K562 (cell line): ENCODE data around the gene SRF. TPM values are rescaled to one million over a fixed set of nuclear protein-coding genes. Genes with fewer than 3 reads are reported as not detected.
A peak's percentile ranks its signal among the peaks of the same experiment; 100 is the strongest.

Experiments
- ATAC-seq: fragments of 200-7000 bp; cut with Tn5 transposase; 3 replicates; pipeline ENCODE4 v1.9.1; 2020; ENCODE audit warnings: moderate library complexity
- BruUV-seq: library from RNA; stranded (reverse); fragments of 400-500 nt; replicated peaks from 2 replicates; lab custom pipeline; 2021; lab: Mats Ljungman, UMichigan
- CTCF ChIA-PET: fragments of 300-600 bp; formaldehyde crosslinking; extraction: SDS; loops from one replicate; lab custom pipeline; 2021; ENCODE audit warnings: low intra/inter-chr PET ratio; lab: Yijun Ruan, JAX
- POLR2A ChIA-PET: fragments of 300-600, 350-650 bp; sonication (Branson Sonifier 250); formaldehyde crosslinking; extraction: SDS; loops from one replicate; lab custom pipeline; 2021; ENCODE audit warnings: antibody characterized with exemption, inconsistent platforms; lab: Yijun Ruan, JAX
- DNase-seq, 4 experiments: peaks; one replicate each; pipeline versions ENCODE4 v3.0.0 to v3.0.0-alpha.2; 2011 to 2018; ENCODE audit warnings: low spot score in 3 of 4, mixed read lengths in 3 of 4; ENCODE audit errors: extremely low read depth in 1 of 4
- FAIRE-seq: peaks from 2 replicates; lab custom pipeline; 2011; peaks lifted over from hg19 to GRCh38; lab: Jason Lieb, UNC
- H2AFZ ChIP-seq: 2 replicates; pipeline ENCODE4 v1.6.0; 2011; ENCODE audit warnings: low read depth, low read length, control low read depth, inconsistent platforms
- H3K27ac ChIP-seq: fragments of 200-600 bp; 3 replicates; pipeline ENCODE4 v1.8.0; 2011; ENCODE audit warnings: low read depth, mild to moderate bottlenecking, control low read depth, inconsistent platforms, low read length, moderate library complexity, mixed read lengths; ENCODE audit errors: extremely low read depth
- H3K27me3 ChIP-seq, 2 experiments: fragments of 300-600 bp in 1 of 2; 2 replicates in 1 of 2; 3 replicates in 1 of 2; pipeline versions ENCODE4 v1.6.0 to v1.8.0; 2011; ENCODE audit warnings: inconsistent platforms in 2 of 2, low read length in 2 of 2, mild to moderate bottlenecking in 1 of 2, mixed read lengths in 1 of 2, moderate library complexity in 1 of 2; ENCODE audit not compliant: control insufficient read depth in 2 of 2, insufficient read depth in 2 of 2
- H3K36me3 ChIP-seq: fragments of 300-600 bp; 3 replicates; pipeline ENCODE4 v1.8.0; 2011; ENCODE audit warnings: mild to moderate bottlenecking, low read length, inconsistent platforms; ENCODE audit not compliant: control insufficient read depth, insufficient read depth
- H3K4me1 ChIP-seq, 2 experiments: fragments of 200-600 bp in 1 of 2; replicated peaks in 1 of 2; 2 replicates in 1 of 2; 3 replicates in 1 of 2; pipeline versions ENCODE4 v1.5.1 to v1.8.0; 2011; ENCODE audit warnings: inconsistent platforms in 2 of 2, low read length in 2 of 2, mild to moderate bottlenecking in 1 of 2, mixed read lengths in 1 of 2, moderate library complexity in 1 of 2; ENCODE audit not compliant: control insufficient read depth in 2 of 2, insufficient read depth in 2 of 2
- H3K4me2 ChIP-seq: 2 replicates; pipeline ENCODE4 v1.6.1; 2011; ENCODE audit warnings: low read length, control low read depth, inconsistent platforms, mixed read lengths; ENCODE audit not compliant: insufficient read depth
- H3K4me3 ChIP-seq: fragments of 200-600 bp; sonication (generic), shearing (Covaris generic); 2 replicates; pipeline ENCODE4 v1.5.1; 2016; ENCODE audit warnings: control low read depth, inconsistent platforms
- H3K79me2 ChIP-seq: fragments of 200-600 bp; 3 replicates; pipeline ENCODE4 v1.8.0; 2011; ENCODE audit warnings: low read length, inconsistent platforms; ENCODE audit not compliant: control insufficient read depth, insufficient read depth
- H3K9ac ChIP-seq, 2 experiments: 2 replicates each; pipeline versions ENCODE4 v1.6.0 to v1.6.1; 2011; ENCODE audit warnings: low read depth in 2 of 2, low read length in 2 of 2, control low read depth in 1 of 2, inconsistent platforms in 1 of 2, mild to moderate bottlenecking in 1 of 2, mixed read lengths in 1 of 2; ENCODE audit not compliant: insufficient read depth in 1 of 2
- H3K9me1 ChIP-seq: one replicate; pipeline ENCODE4 v1.6.0; 2011; ENCODE audit warnings: inconsistent platforms, mild to moderate bottlenecking, low read length, moderate library complexity; ENCODE audit not compliant: control insufficient read depth, insufficient read depth
- H3K9me3 ChIP-seq: replicated peaks from 2 replicates; pipeline ENCODE4 v1.5.1; 2011; ENCODE audit warnings: low read depth, low read length, inconsistent platforms; ENCODE audit not compliant: control insufficient read depth, insufficient read depth
- H4K20me1 ChIP-seq: replicated peaks from 2 replicates; pipeline ENCODE4 v1.6.1; 2011; ENCODE audit warnings: low read length, inconsistent platforms, mixed read lengths; ENCODE audit not compliant: control insufficient read depth, insufficient read depth
- BCL6 ChIP-seq: fragments of 250-450 bp; sonication (Bioruptor Pico); IDR thresholded peaks from 2 replicates; pipeline ENCODE4 v1.4.0; 2020
- BRF2 ChIP-seq: IDR thresholded peaks from 3 replicates; pipeline ENCODE4 v1.6.1; 2011; ENCODE audit warnings: borderline replicate concordance, mild to moderate bottlenecking; ENCODE audit not compliant: insufficient read length, insufficient read depth
- CBX2 ChIP-seq: fragments of 200-600 bp; sonication (generic); IDR thresholded peaks from one replicate; pipeline ENCODE4 v1.6.1; 2012; ENCODE audit warnings: mild to moderate bottlenecking, low read length, inconsistent platforms; ENCODE audit not compliant: insufficient read depth, poor library complexity, severe bottlenecking
- CBX8 ChIP-seq: fragments of 200-600 bp; sonication (generic); IDR thresholded peaks from 2 replicates; pipeline ENCODE4 v1.6.1; 2012; ENCODE audit warnings: borderline replicate concordance, mixed run types, low read depth, mild to moderate bottlenecking, moderate library complexity, mixed read lengths, low read length, control low read depth, inconsistent platforms; ENCODE audit not compliant: poor library complexity, severe bottlenecking; ENCODE audit errors: extremely low read depth
- E2F5 ChIP-seq: sonication (generic); formaldehyde crosslinking; IDR thresholded peaks from 2 replicates; pipeline ENCODE4 v1.8.0; 2022; ENCODE audit warnings: mild to moderate bottlenecking, missing genetic modification reagents
- EGR1 ChIP-seq: fragments of 450-650 bp; conservative IDR thresholded peaks from 2 replicates; pipeline ENCODE4 v1.6.1; 2017; ENCODE audit warnings: mild to moderate bottlenecking
- FOXK2 ChIP-seq, 2 experiments: fragments of 450-650 bp; IDR thresholded peaks in 1 of 2; conservative IDR thresholded peaks in 1 of 2; 2 replicates each; pipeline ENCODE4 v1.6.1; 2016; ENCODE audit warnings: low read depth in 2 of 2, mild to moderate bottlenecking in 1 of 2
- FOXM1 ChIP-seq, 2 experiments: fragments of 450-650 bp in 1 of 2; sonication (generic) in 1 of 2; formaldehyde crosslinking in 1 of 2; IDR thresholded peaks; 2 replicates each; pipeline versions ENCODE4 v1.6.1 to v1.9.0; 2017 to 2022; ENCODE audit warnings: low read depth in 2 of 2, mild to moderate bottlenecking in 2 of 2, missing genetic modification reagents in 1 of 2, moderate library complexity in 1 of 2
- HBP1 ChIP-seq: fragments of 450-650 bp; formaldehyde crosslinking; IDR thresholded peaks from 2 replicates; pipeline ENCODE4 v1.4.0; 2022; ENCODE audit warnings: missing genetic modification characterization
- HCFC1 ChIP-seq: IDR thresholded peaks from 2 replicates; pipeline ENCODE4 v1.6.1; 2012; ENCODE audit warnings: low read depth, low read length, improper control_type of control experiment
- HDAC8 ChIP-seq: fragments of 450-650 bp; IDR thresholded peaks from 2 replicates; pipeline ENCODE4 v1.6.1; 2016; ENCODE audit warnings: mild to moderate bottlenecking, missing genetic modification characterization, moderate library complexity, missing compliant biosample characterization
- KAT8 ChIP-seq: fragments of 450-650 bp; IDR thresholded peaks from 2 replicates; pipeline ENCODE4 v1.6.1; 2016; ENCODE audit warnings: low read depth, mild to moderate bottlenecking
- NR2F6 ChIP-seq: fragments of 450-650 bp; formaldehyde crosslinking; IDR thresholded peaks from 2 replicates; pipeline ENCODE4 v1.4.0; 2020; ENCODE audit warnings: mild to moderate bottlenecking
- POLR2AphosphoS2 ChIP-seq: IDR thresholded peaks from 2 replicates; pipeline ENCODE4 v1.6.1; 2012; ENCODE audit warnings: low read length, improper control_type of control experiment
- POLR2B ChIP-seq: fragments of 450-650 bp; IDR thresholded peaks from 2 replicates; pipeline ENCODE4 v1.6.1; 2018; ENCODE audit warnings: low read depth; ENCODE audit not compliant: partially characterized antibody
- PPARD ChIP-seq: fragments of 250-450 bp; sonication (Bioruptor Pico); IDR thresholded peaks from 2 replicates; pipeline ENCODE4 v1.8.0; 2022; ENCODE audit warnings: inconsistent platforms, mild to moderate bottlenecking, moderate library complexity
- SIX5 ChIP-seq, 2 experiments: IDR thresholded peaks; 2 replicates each; pipeline ENCODE4 v1.6.1; 2011; ENCODE audit warnings: low read length in 2 of 2, borderline replicate concordance in 1 of 2, low read depth in 1 of 2, mild to moderate bottlenecking in 1 of 2, moderate library complexity in 1 of 2; ENCODE audit not compliant: insufficient read depth in 1 of 2
- SP2 ChIP-seq: IDR thresholded peaks from 2 replicates; pipeline ENCODE4 v1.6.1; 2011; ENCODE audit warnings: mild to moderate bottlenecking, low read depth, low read length, moderate library complexity; ENCODE audit not compliant: poor library complexity, severe bottlenecking; ENCODE audit errors: extremely low read depth
- STAT5A ChIP-seq: IDR thresholded peaks from 2 replicates; pipeline ENCODE4 v1.6.1; 2012; ENCODE audit warnings: low read length, inconsistent platforms, borderline replicate concordance
- WGBS: fragments of 100-300 bp; shearing (Covaris generic); methylation state at CpG from one replicate; pipeline ENCODE4 v1.1.6; 2016; ENCODE audit warnings: low coverage, mixed read lengths; ENCODE audit not compliant: insufficient coverage; ENCODE audit errors: missing lambda C conversion rate; 5-methylcytosine and 5-hydroxymethylcytosine counted together
- in situ Hi-C: fragments of 300-500 bp; cut with MboI; formaldehyde crosslinking; loops from 4 replicates; pipeline ENCODE4 v1.15.0; 2018; ENCODE audit warnings: inconsistent platforms, mixed read lengths
- intact Hi-C: fragments of 100-400 bp; cut with micrococcal nuclease; formaldehyde crosslinking; loops from 2 replicates; pipeline ENCODE4 v1.14.2; 2022
- polyA plus RNA-seq, 8 experiments: library from polyadenylated mRNA; depleted of rRNA in 4 of 8; stranded (reverse) in 5 of 8; unstranded in 3 of 8; fragments of >200 nt; fragmentation: Nextera tagmentation in 2 of 8; fragmentation: Illumina TruSeq in 1 of 8; extraction: Ambion mirVana in 2 of 8; extraction: Trizol in 1 of 8; gene quantifications; 2 replicates each; pipeline versions ENCODE4 v1.2.1 to v1.2.3, GENCODE V29; 2011 to 2014; ENCODE audit warnings: inconsistent platforms in 1 of 8, missing spikeins in 1 of 8
- total RNA-seq, 7 experiments: library from RNA; depleted of rRNA in 6 of 7; stranded (reverse); fragments of >200 nt in 6 of 7; fragmentation: Illumina TruSeq in 2 of 7; extraction: Trizol in 2 of 7; gene quantifications; 2 replicates each; pipeline versions ENCODE4 v1.2.1 to v1.2.3, GENCODE V29; 2011 to 2021; ENCODE audit warnings: low replicate concordance in 1 of 7

The SRF gene
- total and polyA plus RNA-seq, 9 of the 15 experiments (the other 6 are each of a cell fraction or from before 2014, with no cell fraction given) = 2.5 to 37.0 (median 24.6) TPM

- Histone ChIP-seq H3K4me1 (peaks cover 0 to 10% of the 10 kb centered on the region in 2 experiments; a peak in 3 of 5 replicates), H3K36me3 (no peaks in the 10 kb centered on the region), H3K79me2 (no peaks in the 10 kb centered on the region), H3K4me2 (no peak overlapping the region), H3K27ac (no peak overlapping the region), H3K4me3 (no peak overlapping the region), H4K20me1 (no peaks in the 10 kb centered on the region), H3K9ac (0 out of 4 replicates have a peak overlapping the region, but pooled peaks of 1 of the 2 experiments have one; percentile 57), H2AFZ (no peak overlapping the region), H3K9me1 (no peaks in the 10 kb centered on the region), H3K27me3 (peaks cover 0 to 8% of the 10 kb centered on the region in 2 experiments; a peak in 1 of 5 replicates), H3K9me3 (no peaks in the 10 kb centered on the region)
- CTCF ChIA-PET = no interaction called here
- in situ Hi-C loops (no loop called here), intact Hi-C loops (no loop called here)
- no peak for DNase-seq
- ATAC-seq = peak; percentile 38; the same call in 2 of the 3 replicates
- no peak for FAIRE-seq
- no TSS peak for BruUV-seq
- POLR2A ChIA-PET = interaction anchor here (0.6 kb wide), 1 partner anchor 95 kb away, joined by 3 read pairs; no protein-coding TSS in a partner anchor
- WGBS = 45% methylated on average over 2 of the region's 2 CpGs
- TF ChIP-seq FOXK2 (conservative IDR thresholded peaks at IDR 0.05 in 1 of 2, IDR thresholded peaks at IDR 0.05 in 1 of 2; ENCODE audit: low read depth in 2 of 2) (no peak), FOXM1 (IDR thresholded peaks at IDR 0.05; ENCODE audit: low read depth) (no peak), FOXM1 (CRISPR knock-in tag; IDR thresholded peaks at IDR 0.05; ENCODE audit: low read depth) (no peak), KAT8 (no peak), BRF2 (no peak), E2F5 (CRISPR knock-in tag) (no peak), HBP1 (CRISPR knock-in tag) (no peak), CBX2 (no peak), STAT5A (no peak), CBX8 (no peak), SIX5 (IDR thresholded peaks at IDR 0.05; ENCODE audit: borderline replicate concordance in 1 of 2, insufficient read depth in 1 of 2, low read depth in 1 of 2, low read length in 2 of 2) (no peak), SP2 (no peak), EGR1 (no peak), POLR2AphosphoS2 (no peak), NR2F6 (CRISPR knock-in tag) (no peak), PPARD (no peak), POLR2B (no peak), HDAC8 (tag) (no peak), BCL6 (CRISPR knock-in tag) (no peak), HCFC1 (no peak)
These were observed 48.9 kb upstream of the SRF start for GRCh38 chr6:43122146-43122545.
